Muscle layer of colon (tissue), 2 donors: ENCODE measurements around the gene TULP4.

Source experiments
- H3K27ac ChIP-seq: one replicate; pipeline ENCODE4 v1.7.0; 2013; ENCODE audit warnings: low read depth, mild to moderate bottlenecking, low read length, moderate library complexity
- H3K27me3 ChIP-seq, 2 donors: one replicate each; pipeline ENCODE4 v1.7.0; 2013; ENCODE audit warnings: low read length in 2 of 2, mild to moderate bottlenecking in 2 of 2; ENCODE audit not compliant: insufficient read depth in 2 of 2, control insufficient read depth in 1 of 2
- H3K36me3 ChIP-seq: one replicate; pipeline ENCODE4 v1.7.0; 2013; ENCODE audit warnings: mild to moderate bottlenecking, low read length; ENCODE audit not compliant: insufficient read depth
- H3K4me1 ChIP-seq: one replicate; pipeline ENCODE4 v1.7.0; 2013; ENCODE audit warnings: mild to moderate bottlenecking, low read length; ENCODE audit not compliant: insufficient read depth
- H3K4me3 ChIP-seq, 2 donors: one replicate each; pipeline ENCODE4 v1.7.0; 2013; ENCODE audit warnings: low read length in 2 of 2, low read depth in 1 of 2, mild to moderate bottlenecking in 1 of 2, moderate library complexity in 1 of 2
- H3K9ac ChIP-seq: one replicate; pipeline ENCODE4 v1.7.0; 2013; ENCODE audit warnings: low read length
- H3K9me3 ChIP-seq: one replicate; pipeline ENCODE4 v1.7.0; 2013; ENCODE audit warnings: mild to moderate bottlenecking, low read length
- donor health status: abdominal sarcoma.
- donor health status: Adenocarcinoma of cecum.

The TULP4 gene

GRCh38 chr6:158559895-158560835, 247.9 kb downstream of the TULP4 start, which contains the start of gene TMEM181:
Gene TMEM181 (plus strand): TSS chr6:158560091. CDS start chr6:158560225, 134 bp downstream.
- Histone ChIP-seq H3K4me3 (peak within 1 kb of the TSS; percentile 87 to 88), H3K9ac (peak within 1 kb of the TSS; percentile 56), H3K4me1 (peaks cover 18% of the 10 kb centered on the region), H3K36me3 (no peaks in the 10 kb centered on the region), H3K27ac (peak within 1 kb of the TSS; percentile 78), H3K9me3 (no peaks in the 10 kb centered on the region), H3K27me3 (no peaks in the 10 kb centered on the region)

GRCh38 chr6:158560836-158561320, 248.6 kb downstream of the TULP4 start:
- Histone ChIP-seq H3K9me3 (no peaks in the 10 kb centered on the region), H3K4me1 (peaks cover 18% of the 10 kb centered on the region), H3K36me3 (no peaks in the 10 kb centered on the region), H3K27me3 (no peaks in the 10 kb centered on the region), H3K9ac (peak overlapping the region; percentile 35), H3K4me3 (peak overlapping the region; percentile 87 to 88), H3K27ac (peak overlapping the region; percentile 78)
